ENCODE measurements around the gene LRRC32. TPM values are rescaled to one million over a fixed set of nuclear protein-coding genes. Genes with fewer than 3 reads are reported as not detected.

The LRRC32 gene
- total and polyA plus RNA-seq, 2 experiments from 2014 or later = 0.42 to 0.58 TPM

- Mint-ChIP-seq H3K27me3 (ENCODE audit: insufficient read depth, low read depth, poor library complexity) (peaks cover 16% of the 10 kb centered on the region), H3K9me3 (no peaks in the 10 kb centered on the region), H3K4me3 (no peak overlapping the region), H3K27ac (no peak overlapping the region), H3K36me3 (ENCODE audit: low read depth) (no peaks in the 10 kb centered on the region), H3K4me1 (no peaks in the 10 kb centered on the region)
- H3K36me3 ChIP-seq (ENCODE audit: insufficient read depth) = no peaks in the 10 kb centered on the region
- TF ChIP-seq POLR2AphosphoS5 (IDR thresholded peaks at IDR 0.05; ENCODE audit: low read depth) (no peak), ZNF114 (CRISPR knock-in tag; IDR thresholded peaks at IDR 0.05) (no peak), CREB1 (CRISPR knock-in tag; IDR thresholded peaks at IDR 0.05; ENCODE audit: low read depth) (no peak), JUNB (IDR thresholded peaks at IDR 0.05; ENCODE audit: unreplicated experiment) (no peak)
- H3K4me1 ChIP-seq (ENCODE audit: insufficient read depth) = no peaks in the 10 kb centered on the region
- H3K79me2 ChIP-seq (replicated peaks; ENCODE audit: insufficient read depth) = no peaks in the 10 kb centered on the region
- H3K27me3 ChIP-seq (ENCODE audit: insufficient read depth) = no peaks in the 10 kb centered on the region
- H3K9me2 ChIP-seq (ENCODE audit: insufficient read depth) = no peaks in the 10 kb centered on the region
- H3K4me3 ChIP-seq = no peak overlapping the region
- no peak overlapping the region for H3K4me2 ChIP-seq
- DNase-seq (ENCODE audit: low spot score) = no peak
- no peak overlapping the region for H3K27ac ChIP-seq (ENCODE audit: low read depth)
- H2AFZ ChIP-seq = no peak overlapping the region
- no peaks in the 10 kb centered on the region for H4K20me1 ChIP-seq (replicated peaks; ENCODE audit: insufficient read depth)
- H3F3A ChIP-seq (replicated peaks; ENCODE audit: low read depth) = no peaks in the 10 kb centered on the region
- no peak for ATAC-seq
Observed at GRCh38 chr11:76677458-76677765, 6.9 kb upstream of the LRRC32 start.

- H3K27me3 Mint-ChIP-seq (ENCODE audit: insufficient read depth, low read depth, poor library complexity) = peaks cover 19% of the 10 kb centered on the region
- no peaks in the 10 kb centered on the region for H3K9me3 Mint-ChIP-seq
- Histone ChIP-seq H3K79me2 (replicated peaks; ENCODE audit: insufficient read depth) (no peaks in the 10 kb centered on the region), H3K27ac (ENCODE audit: low read depth) (no peak overlapping the region), H3K4me2 (no peak overlapping the region), H3F3A (replicated peaks; ENCODE audit: low read depth) (no peaks in the 10 kb centered on the region), H3K36me3 (ENCODE audit: insufficient read depth) (no peaks in the 10 kb centered on the region), H3K27me3 (ENCODE audit: insufficient read depth) (peaks cover under 1% of the 10 kb centered on the region; the same call in 1 of the 2 replicates), H3K4me3 (no peak overlapping the region), H3K9me2 (ENCODE audit: insufficient read depth) (no peaks in the 10 kb centered on the region), H3K4me1 (ENCODE audit: insufficient read depth) (no peaks in the 10 kb centered on the region), H2AFZ (no peak overlapping the region), H4K20me1 (replicated peaks; ENCODE audit: insufficient read depth) (no peaks in the 10 kb centered on the region)
- no peak overlapping the region for H3K27ac Mint-ChIP-seq
- DNase-seq (ENCODE audit: low spot score) = no peak
- H3K4me3 Mint-ChIP-seq = no peak overlapping the region
- TF ChIP-seq ZNF462 (CRISPR knock-in tag; IDR thresholded peaks at IDR 0.05) = no peak
- TF ChIP-seq, protein P1, sequence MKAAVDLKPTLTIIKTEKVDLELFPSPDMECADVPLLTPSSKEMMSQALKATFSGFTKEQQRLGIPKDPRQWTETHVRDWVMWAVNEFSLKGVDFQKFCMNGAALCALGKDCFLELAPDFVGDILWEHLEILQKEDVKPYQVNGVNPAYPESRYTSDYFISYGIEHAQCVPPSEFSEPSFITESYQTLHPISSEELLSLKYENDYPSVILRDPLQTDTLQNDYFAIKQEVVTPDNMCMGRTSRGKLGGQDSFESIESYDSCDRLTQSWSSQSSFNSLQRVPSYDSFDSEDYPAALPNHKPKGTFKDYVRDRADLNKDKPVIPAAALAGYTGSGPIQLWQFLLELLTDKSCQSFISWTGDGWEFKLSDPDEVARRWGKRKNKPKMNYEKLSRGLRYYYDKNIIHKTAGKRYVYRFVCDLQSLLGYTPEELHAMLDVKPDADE (IDR thresholded peaks at IDR 0.05) = no peak
- TF ChIP-seq CTCF (conservative IDR thresholded peaks at IDR 0.05; ENCODE audit: low read depth in 2 of 2) = no peak
- TF ChIP-seq CREB1 (CRISPR knock-in tag; IDR thresholded peaks at IDR 0.05; ENCODE audit: low read depth) = no peak
- H3K36me3 Mint-ChIP-seq (ENCODE audit: low read depth) = no peaks in the 10 kb centered on the region
- H3K4me1 Mint-ChIP-seq = no peaks in the 10 kb centered on the region
- no peak for ATAC-seq
Observed at GRCh38 chr11:76676636-76677457, 6.3 kb upstream of the LRRC32 start.
